Prostate gland (tissue), 2 donors: ENCODE data around the gene SMIM44.

ENCODE experiments used
- POLR2AphosphoS5 ChIP-seq: sonication (generic); formaldehyde crosslinking; IDR thresholded peaks from one replicate; pipeline ENCODE4 v1.6.1; 2017; ENCODE audit warnings: antibody characterized with exemption
- TF ChIP-seq, protein P1 (sequence below), 4 experiments: fragments of 200-600 bp in 2 of 4; fragments of 450-650 bp in 2 of 4; sonication (generic) in 2 of 4; IDR thresholded peaks; 1 replicate in 3 of 4; 2 replicates in 1 of 4; pipeline ENCODE4 v1.5.1; 2016 to 2019; ENCODE audit warnings: antibody characterized with exemption in 4 of 4, mild to moderate bottlenecking in 2 of 4, moderate library complexity in 2 of 4

DNA sequence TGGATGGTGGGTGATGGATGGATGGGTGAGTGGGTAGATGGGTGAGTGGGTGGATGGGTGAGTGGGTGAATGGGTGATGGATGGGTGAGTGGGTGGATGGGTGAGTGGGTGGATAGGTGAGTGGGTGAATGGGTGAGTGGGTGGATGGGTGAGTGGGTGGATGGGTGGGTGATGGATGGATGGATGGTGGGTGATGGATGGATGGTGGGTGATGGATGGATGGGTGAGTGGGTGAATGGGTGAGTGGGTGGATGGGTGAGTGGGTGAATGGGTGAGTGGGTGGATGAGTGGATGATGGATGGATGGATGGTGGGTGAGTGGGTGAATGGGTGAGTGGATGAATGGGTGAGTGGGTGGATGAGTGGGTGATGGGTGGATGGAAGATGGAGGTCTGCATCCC lies 5.7 kb downstream of the SMIM44 start:
- TF ChIP-seq, protein P1, sequence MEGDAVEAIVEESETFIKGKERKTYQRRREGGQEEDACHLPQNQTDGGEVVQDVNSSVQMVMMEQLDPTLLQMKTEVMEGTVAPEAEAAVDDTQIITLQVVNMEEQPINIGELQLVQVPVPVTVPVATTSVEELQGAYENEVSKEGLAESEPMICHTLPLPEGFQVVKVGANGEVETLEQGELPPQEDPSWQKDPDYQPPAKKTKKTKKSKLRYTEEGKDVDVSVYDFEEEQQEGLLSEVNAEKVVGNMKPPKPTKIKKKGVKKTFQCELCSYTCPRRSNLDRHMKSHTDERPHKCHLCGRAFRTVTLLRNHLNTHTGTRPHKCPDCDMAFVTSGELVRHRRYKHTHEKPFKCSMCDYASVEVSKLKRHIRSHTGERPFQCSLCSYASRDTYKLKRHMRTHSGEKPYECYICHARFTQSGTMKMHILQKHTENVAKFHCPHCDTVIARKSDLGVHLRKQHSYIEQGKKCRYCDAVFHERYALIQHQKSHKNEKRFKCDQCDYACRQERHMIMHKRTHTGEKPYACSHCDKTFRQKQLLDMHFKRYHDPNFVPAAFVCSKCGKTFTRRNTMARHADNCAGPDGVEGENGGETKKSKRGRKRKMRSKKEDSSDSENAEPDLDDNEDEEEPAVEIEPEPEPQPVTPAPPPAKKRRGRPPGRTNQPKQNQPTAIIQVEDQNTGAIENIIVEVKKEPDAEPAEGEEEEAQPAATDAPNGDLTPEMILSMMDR (IDR thresholded peaks at IDR 0.05) = no peak
- no peak for TF ChIP-seq POLR2AphosphoS5
